GM06990 (cell line): ENCODE results near the gene PGAM1.

Experiments used
- DNase-seq: peaks from one replicate; pipeline ENCODE4 v3.0.0-alpha.2; 2011; ENCODE audit not compliant: insufficient read length; ENCODE audit errors: extremely low read depth
- H3K27me3 ChIP-seq: replicated peaks from 2 replicates; pipeline ENCODE4 v1.6.0; 2011; ENCODE audit warnings: low read length; ENCODE audit not compliant: control insufficient read depth, insufficient read depth
- H3K36me3 ChIP-seq: 2 replicates; pipeline ENCODE4 v1.5.1; 2011; ENCODE audit warnings: low read length; ENCODE audit not compliant: control insufficient read depth, insufficient read depth
- H3K4me3 ChIP-seq: replicated peaks from 2 replicates; pipeline ENCODE4 v1.5.1; 2011; ENCODE audit warnings: low read depth, mild to moderate bottlenecking, control low read depth, low read length
- CTCF ChIP-seq: IDR thresholded peaks from 2 replicates; pipeline ENCODE4 v1.5.1; 2011; ENCODE audit warnings: low read length, control low read depth, mild to moderate bottlenecking, inconsistent platforms; ENCODE audit not compliant: insufficient read depth, poor library complexity, severe bottlenecking

The PGAM1 gene

GRCh38 chr10:97462309-97462708 is 36.3 kb downstream of the PGAM1 start:
- TF ChIP-seq CTCF = no peak
- H3K27me3 ChIP-seq = no peaks in the 10 kb centered on the region
- H3K36me3 ChIP-seq = peaks cover 51% of the 10 kb centered on the region
- no peak for DNase-seq
- H3K4me3 ChIP-seq = no peak overlapping the region

GRCh38 chr10:97463363-97464132 is 37.6 kb downstream of the PGAM1 start:
- H3K36me3 ChIP-seq = peaks cover 49% of the 10 kb centered on the region
- no peaks in the 10 kb centered on the region for H3K27me3 ChIP-seq
- H3K4me3 ChIP-seq = no peak overlapping the region
- no peak for DNase-seq
- peak; percentile 75 for TF ChIP-seq CTCF

GRCh38 chr10:97464226-97464625 is 38.2 kb downstream of the PGAM1 start:
- no peak overlapping the region for H3K4me3 ChIP-seq
- DNase-seq = no peak
- no peaks in the 10 kb centered on the region for H3K27me3 ChIP-seq
- TF ChIP-seq CTCF = no peak
- H3K36me3 ChIP-seq = peaks cover 48% of the 10 kb centered on the region

- Histone ChIP-seq H3K4me3 (no peak overlapping the region), H3K36me3 (peaks cover 42% of the 10 kb centered on the region), H3K27me3 (no peaks in the 10 kb centered on the region)
- no peak for TF ChIP-seq CTCF
- DNase-seq = no peak
Measured at GRCh38 chr10:97465982-97466381, 40.0 kb downstream of the PGAM1 start.

GRCh38 chr10:97466755-97467154 is 40.8 kb downstream of the PGAM1 start:
- peaks cover 35% of the 10 kb centered on the region for H3K36me3 ChIP-seq
- H3K4me3 ChIP-seq = no peak overlapping the region
- no peak for TF ChIP-seq CTCF
- DNase-seq = no peak
- H3K27me3 ChIP-seq = no peaks in the 10 kb centered on the region
